Measurements from ENCODE around the gene RO60. TPM values are rescaled to one million over a fixed set of nuclear protein-coding genes. Genes with fewer than 3 reads are reported as not detected.
"Not testable (repeated sequence)": the region's sequence is repeated elsewhere in the genome, so short reads cannot be mapped to it uniquely, and the experiment has no call there.

The RO60 gene
- total and polyA plus RNA-seq, 9 donors: 11.0 to 114 (median 97.1) TPM

DNA sequence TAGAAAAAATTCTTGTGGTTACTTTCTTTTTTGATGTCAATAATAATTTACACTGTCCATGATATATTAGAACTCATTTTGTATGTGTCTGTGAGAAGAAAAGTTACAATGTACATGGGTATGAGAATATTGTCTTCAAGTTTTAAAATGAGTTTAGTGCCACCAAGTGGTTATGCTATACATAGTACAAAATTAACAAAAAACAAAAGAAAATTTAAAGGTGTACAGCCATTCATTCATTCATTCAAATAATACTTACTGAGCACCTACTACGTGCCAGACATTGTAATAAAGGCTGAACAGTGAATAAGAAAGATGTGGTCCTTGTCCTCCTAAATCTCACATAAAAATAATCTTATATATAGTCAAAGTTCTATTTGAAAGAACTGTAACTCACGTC, 28.0 kb upstream of the RO60 start:
- Histone ChIP-seq H3K27ac (no peak overlapping the region), H3K4me3 (no peak overlapping the region), H3K27me3 (no peaks in the 10 kb centered on the region), H3K36me3 (no peaks in the 10 kb centered on the region), H3K9me3 (no peaks in the 10 kb centered on the region), H3K4me1 (ENCODE audit: insufficient read depth) (no peaks in the 10 kb centered on the region)
- intact Hi-C loops (cut with DNase I): no loop called here
- DNase-seq: no peak
- TF ChIP-seq EP300 (IDR thresholded peaks at IDR 0.05): no peak
- TF ChIP-seq, protein P1, sequence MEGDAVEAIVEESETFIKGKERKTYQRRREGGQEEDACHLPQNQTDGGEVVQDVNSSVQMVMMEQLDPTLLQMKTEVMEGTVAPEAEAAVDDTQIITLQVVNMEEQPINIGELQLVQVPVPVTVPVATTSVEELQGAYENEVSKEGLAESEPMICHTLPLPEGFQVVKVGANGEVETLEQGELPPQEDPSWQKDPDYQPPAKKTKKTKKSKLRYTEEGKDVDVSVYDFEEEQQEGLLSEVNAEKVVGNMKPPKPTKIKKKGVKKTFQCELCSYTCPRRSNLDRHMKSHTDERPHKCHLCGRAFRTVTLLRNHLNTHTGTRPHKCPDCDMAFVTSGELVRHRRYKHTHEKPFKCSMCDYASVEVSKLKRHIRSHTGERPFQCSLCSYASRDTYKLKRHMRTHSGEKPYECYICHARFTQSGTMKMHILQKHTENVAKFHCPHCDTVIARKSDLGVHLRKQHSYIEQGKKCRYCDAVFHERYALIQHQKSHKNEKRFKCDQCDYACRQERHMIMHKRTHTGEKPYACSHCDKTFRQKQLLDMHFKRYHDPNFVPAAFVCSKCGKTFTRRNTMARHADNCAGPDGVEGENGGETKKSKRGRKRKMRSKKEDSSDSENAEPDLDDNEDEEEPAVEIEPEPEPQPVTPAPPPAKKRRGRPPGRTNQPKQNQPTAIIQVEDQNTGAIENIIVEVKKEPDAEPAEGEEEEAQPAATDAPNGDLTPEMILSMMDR (IDR thresholded peaks at IDR 0.05): no peak
- TF ChIP-seq POLR2A (IDR thresholded peaks at IDR 0.05): no peak
- WGBS, 3 donors: 83 to 88% (median 87%) methylated on average over 2 of the region's 2 CpGs

DNA sequence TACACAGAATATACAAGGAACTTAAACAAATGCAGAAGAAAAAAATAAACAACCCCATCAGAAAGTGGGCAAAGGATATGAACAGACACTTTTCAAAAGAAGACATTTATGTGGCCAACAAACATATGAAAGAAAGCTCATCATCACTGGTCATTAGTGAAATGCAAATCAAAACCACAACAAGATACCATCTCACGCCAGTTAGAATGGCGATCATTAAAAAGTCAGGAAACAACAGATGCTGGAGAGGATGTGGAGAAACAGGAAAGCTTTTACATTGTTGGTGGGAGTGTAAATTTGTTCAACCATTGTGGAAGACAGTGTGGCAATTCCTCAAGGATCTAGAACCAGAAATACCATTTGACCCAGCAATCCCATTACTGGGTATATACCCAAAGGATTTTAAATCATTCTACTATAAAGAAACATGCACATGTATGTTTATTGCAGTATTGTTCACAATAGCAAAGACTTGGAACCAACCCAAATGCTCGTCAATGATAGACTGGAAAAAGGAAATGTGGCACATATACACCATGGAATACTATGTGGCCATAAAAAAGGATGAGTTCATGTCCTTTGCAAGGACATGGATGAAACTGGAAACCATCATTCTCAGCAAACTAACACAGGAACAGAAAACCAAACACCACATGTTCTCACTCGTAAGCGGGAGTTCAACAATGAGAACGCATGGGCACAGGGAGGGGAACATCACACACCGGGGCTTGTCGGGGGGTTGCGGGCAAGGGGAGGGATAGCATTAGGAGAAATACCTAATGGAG, 26.6 kb upstream of the RO60 start:
- H3K27ac ChIP-seq; DNase-seq; H3K9me3 ChIP-seq; H3K4me3 ChIP-seq; intact Hi-C loops (cut with DNase I); H3K36me3 ChIP-seq; H3K27me3 ChIP-seq; H3K4me1 ChIP-seq (ENCODE audit: insufficient read depth): not testable (repeated sequence)
- WGBS, 3 donors: 96 to 98% (median 97%) methylated on average over 9 of the region's 9 CpGs

DNA sequence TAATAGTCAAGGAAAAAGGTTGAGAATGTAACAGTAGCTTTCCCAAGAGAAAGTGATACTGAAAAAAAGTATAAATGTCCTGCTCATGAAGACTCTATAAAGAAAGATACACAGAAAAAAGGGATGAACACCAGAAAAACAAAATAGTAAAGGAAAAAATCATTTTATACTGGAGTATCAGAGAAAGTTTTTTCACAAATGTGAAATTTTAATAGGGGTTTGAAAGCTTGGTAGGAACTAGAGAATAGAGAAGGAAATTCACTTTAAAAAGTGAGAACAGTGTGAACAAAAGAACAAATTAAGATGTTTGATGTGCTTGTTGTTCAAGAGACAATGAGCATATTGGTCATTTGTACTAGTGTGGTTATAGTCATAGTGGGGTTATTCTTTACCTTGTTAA, 25.8 kb upstream of the RO60 start:
- no peak for DNase-seq
- no peaks in the 10 kb centered on the region for H3K36me3 ChIP-seq
- H3K4me3 ChIP-seq: no peak overlapping the region
- H3K4me1 ChIP-seq (ENCODE audit: insufficient read depth): no peaks in the 10 kb centered on the region
- H3K27ac ChIP-seq: no peak overlapping the region
- intact Hi-C loops (cut with DNase I): no loop called here
- no peaks in the 10 kb centered on the region for H3K27me3 ChIP-seq
- H3K9me3 ChIP-seq: no peaks in the 10 kb centered on the region
- TF ChIP-seq, protein P1 (IDR thresholded peaks at IDR 0.05): no peak
- TF ChIP-seq POLR2A (IDR thresholded peaks at IDR 0.05) (no peak), EP300 (IDR thresholded peaks at IDR 0.05) (no peak)

DNA sequence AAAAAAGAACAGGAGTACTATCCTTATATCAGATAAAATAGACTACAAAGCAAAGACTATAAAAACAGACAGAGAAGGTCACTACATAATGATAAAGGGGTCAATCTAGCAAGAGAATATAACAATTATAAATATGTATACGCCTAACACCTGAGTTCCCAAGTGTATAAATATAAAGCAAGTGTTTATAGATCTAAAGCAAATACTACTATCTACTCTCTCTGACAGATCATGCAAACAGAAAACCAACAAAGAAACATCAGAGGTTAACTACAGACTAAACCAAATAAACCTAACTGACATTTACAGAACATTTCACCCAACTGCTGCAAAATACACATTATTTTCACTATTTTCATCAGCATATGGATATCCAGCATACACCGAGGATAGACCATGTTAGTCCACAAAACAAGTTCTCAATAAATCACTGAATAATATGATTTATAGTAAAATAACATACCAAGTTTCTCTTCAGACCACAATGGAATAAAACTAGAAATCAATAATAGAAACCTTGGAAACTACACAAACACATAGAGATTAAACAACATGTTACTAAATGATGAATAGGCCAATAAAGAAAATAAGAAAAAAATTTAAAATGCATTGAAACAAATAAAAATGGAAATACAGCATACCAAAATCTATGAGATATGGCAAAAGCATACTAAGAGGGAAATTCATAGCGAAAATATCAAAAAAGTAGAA, 22.9 kb upstream of the RO60 start:
- H3K4me1 ChIP-seq (ENCODE audit: insufficient read depth): no peaks in the 10 kb centered on the region
- H3K36me3 ChIP-seq: no peaks in the 10 kb centered on the region
- no peak for DNase-seq
- H3K27me3 ChIP-seq: no peaks in the 10 kb centered on the region
- 97 to 98% (median 97%) methylated on average over 3 of the region's 3 CpGs for WGBS, 3 donors
- H3K27ac ChIP-seq: no peak overlapping the region
- intact Hi-C loops (cut with DNase I): no loop called here
- TF ChIP-seq POLR2A (IDR thresholded peaks at IDR 0.05): no peak
- no peak overlapping the region for H3K4me3 ChIP-seq
- H3K9me3 ChIP-seq: no peaks in the 10 kb centered on the region

DNA sequence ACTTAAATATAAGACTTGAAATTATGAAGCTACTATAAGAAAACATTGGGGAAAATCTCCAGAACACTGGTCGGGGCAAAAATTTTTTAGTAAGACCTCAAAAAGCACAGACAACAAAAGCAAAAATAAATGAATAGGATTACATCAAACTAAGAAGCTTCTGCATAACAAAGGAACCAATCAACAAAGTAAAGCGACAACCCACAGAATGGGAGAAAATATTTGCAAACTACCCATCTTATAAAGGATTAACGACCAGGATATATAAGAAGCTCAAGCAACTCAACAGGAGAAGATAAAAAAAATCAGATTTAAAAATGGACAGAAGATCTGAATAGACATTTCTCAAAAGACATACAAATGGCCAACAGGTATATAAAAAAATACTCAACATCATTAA, 19.4 kb upstream of the RO60 start:
- no peak for TF ChIP-seq EP300 (IDR thresholded peaks at IDR 0.05)
- TF ChIP-seq, protein P1 (IDR thresholded peaks at IDR 0.05): no peak
- no peak for TF ChIP-seq POLR2A (IDR thresholded peaks at IDR 0.05)
- no peak for DNase-seq
- Histone ChIP-seq H3K36me3 (no peaks in the 10 kb centered on the region), H3K4me3 (no peak overlapping the region), H3K9me3 (no peaks in the 10 kb centered on the region), H3K27ac (no peak overlapping the region), H3K27me3 (no peaks in the 10 kb centered on the region), H3K4me1 (ENCODE audit: insufficient read depth) (no peaks in the 10 kb centered on the region)
- 89 to 95% (median 93%) methylated on average over 3 of the region's 3 CpGs for WGBS, 3 donors
- intact Hi-C loops (cut with DNase I): no loop called here
